Stimulated activated CD8-positive, alpha-beta memory T cell treated with anti-CD3 and anti-CD28 coated beads, Interleukin-7, amount 100 ng/mL, for 4 hours (primary cell): ENCODE measurements around the gene ICAM1.
"Not testable (repeated sequence)": the region's sequence is repeated elsewhere in the genome, so short reads cannot be mapped to it uniquely, and the experiment has no call there.

ENCODE experiments used
- DNase-seq, 2 donors: peaks; one replicate each; pipeline ENCODE4 v3.0.0-alpha.2; 2020; ENCODE audit warnings: low read depth in 2 of 2

Gene ICAM1

DNA sequence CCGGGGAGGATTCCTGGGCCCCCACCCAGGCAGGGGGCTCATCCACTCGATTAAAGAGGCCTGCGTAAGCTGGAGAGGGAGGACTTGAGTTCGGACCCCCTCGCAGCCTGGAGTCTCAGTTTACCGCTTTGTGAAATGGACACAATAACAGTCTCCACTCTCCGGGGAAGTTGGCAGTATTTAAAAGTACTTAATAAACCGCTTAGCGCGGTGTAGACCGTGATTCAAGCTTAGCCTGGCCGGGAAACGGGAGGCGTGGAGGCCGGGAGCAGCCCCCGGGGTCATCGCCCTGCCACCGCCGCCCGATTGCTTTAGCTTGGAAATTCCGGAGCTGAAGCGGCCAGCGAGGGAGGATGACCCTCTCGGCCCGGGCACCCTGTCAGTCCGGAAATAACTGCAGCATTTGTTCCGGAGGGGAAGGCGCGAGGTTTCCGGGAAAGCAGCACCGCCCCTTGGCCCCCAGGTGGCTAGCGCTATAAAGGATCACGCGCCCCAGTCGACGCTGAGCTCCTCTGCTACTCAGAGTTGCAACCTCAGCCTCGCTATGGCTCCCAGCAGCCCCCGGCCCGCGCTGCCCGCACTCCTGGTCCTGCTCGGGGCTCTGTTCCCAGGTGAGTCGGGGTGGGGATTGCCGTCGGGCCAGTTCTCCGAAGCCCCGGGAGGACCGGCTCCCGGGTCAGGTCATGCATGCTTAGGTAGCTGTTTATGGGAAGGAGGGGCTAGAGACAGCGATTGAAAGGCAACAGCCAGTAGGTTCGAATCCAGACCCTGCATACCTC lies at the start of gene ICAM1:
ICAM1 (plus strand) TSS at position 505 of the 779 bp plus-strand sequence; CDS start at position 545, 40 bp downstream.
- DNase-seq, result peak; percentile 65 to 74

- no peak for DNase-seq
These were observed 48.6 kb upstream of the ICAM1 start for GRCh38 chr19:10222201-10222890.

DNA sequence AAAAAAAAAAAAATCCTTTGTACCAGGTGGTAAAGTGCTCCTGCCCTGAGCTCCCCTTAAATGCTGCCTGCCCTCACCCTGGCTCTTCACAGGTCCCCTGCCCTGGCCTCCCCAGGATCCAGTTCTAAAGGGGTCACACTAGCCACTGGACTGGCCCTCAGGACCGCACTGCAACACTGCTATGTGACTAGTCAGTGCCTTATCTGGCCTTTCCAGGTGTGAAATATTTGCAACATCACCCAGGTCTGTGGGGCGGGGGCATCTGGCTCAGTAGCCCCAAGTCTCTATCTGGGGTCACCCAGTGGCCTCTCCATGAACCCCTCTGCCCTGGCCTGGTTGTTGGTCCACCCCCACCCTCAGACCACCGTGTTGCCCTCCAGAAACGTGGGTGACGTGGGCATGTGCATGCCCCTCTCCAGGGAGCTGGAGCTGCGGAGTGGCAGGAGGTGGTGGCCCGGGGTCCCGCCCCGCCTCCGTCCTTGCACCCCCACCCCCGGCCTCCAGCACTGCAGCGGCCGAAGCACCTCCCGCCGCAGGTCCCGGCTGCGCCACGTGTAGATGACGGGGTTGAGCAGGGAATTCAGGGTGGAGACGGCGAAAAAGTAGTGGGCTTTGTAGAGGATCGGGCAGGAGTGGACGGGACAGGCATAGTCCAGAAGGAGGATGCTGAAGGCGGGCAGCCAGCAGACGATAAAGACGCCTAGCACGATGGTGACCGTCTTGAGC lies 47.3 kb upstream of the ICAM1 start:
- DNase-seq, result no peak

- DNase-seq, result no peak
These were observed 46.6 kb upstream of the ICAM1 start for GRCh38 chr19:10224337-10224736.

- no peak for DNase-seq
These were observed 44.9 kb upstream of the ICAM1 start for GRCh38 chr19:10226021-10226375.

DNA sequence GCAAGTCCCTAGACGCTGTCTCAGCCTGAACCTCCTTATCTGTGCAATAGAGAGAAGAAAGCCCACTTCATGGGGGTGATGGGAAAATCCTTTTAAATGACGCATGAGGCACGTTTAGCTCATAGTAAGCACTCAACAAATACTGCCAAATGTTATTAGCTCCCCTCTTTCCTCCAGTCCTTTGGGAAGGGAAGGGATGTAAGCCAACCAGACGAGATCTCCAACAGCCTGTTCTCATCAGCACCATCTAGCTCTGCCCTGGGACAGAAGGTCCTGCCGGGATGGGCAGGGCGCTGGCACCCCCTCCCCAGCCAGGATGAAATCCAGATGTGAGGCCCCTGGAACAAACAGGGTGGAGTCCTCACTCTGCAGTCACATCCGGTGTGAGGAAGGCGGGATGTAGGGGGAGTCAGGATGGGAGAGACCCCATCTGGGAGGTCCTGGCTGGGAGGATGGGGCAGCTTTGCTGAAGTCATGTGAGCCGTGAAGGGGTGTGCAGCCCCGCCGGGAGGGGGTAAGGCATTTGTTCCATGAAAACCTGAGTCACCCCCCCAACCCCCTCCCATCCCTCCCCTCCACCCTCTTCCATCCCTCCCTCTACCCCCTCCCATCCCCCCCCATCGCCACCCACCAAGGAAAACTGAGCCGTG lies 44.4 kb upstream of the ICAM1 start:
- DNase-seq, result no peak

DNA sequence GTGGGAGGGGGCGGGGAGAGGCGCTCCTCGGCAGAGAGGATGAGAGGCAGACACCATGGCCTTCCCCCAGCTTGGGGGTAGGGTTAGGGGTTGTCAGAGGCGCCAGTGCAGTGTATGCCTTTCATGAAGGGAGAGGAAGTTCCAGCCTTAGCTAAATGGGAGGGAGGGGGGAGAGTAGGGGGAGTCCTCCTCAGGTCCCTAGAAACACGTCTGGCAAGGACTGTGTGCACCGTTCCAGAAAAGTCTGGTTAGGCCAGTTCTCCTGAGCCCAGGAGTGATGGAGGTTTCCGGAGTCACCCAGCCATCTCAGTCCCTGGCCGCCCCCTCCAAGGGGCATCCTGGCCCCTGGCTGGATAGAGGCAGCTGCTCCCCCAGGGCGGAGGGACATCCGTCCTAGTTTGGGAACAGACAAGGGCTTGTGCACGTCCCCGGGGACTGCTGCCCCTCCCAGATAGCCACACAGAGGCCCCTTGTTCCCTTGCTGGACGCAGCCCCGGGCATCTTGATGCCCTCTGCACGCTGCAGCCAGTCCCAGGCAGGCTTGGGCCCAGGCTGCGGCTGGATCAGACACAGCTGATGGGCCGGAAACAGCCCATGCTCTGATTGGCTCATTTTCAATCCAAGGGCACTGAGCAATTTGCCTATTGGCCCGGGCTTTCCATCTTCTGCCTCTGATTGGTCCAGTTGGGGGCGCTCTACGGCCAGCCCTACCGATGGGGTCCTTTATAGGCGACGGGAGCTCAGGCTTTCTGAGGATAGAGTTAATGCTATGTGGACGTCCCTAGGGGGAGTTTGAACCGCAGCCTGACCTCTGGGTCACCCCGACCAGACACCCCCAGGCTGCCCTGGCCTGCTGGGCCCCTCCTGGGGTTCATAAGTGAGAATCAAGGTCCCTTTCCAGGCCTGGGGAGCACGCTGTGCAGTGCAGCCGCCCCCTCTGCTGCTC lies 43.6 kb upstream of the ICAM1 start:
- DNase-seq, result no peak

DNA sequence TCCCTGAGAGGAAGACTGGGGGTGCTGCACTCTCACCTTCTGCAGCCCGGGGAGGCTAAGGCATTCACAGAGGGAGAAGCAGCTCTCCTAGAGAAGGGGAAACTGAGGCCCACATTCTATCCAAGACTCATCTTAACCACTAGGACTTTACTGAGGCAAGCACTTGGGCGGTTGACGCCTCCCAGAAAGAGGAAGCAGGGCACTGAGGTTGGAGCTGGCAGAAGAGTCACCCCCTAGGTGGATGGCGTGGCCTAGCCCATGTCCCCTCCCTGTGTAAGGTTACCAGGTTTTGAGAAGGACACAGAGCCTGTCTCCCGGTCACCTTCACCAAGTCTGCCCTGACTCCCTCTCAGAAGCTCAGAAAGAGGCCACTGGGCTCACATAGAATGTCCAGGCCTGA lies 42.5 kb upstream of the ICAM1 start:
- no peak for DNase-seq

DNA sequence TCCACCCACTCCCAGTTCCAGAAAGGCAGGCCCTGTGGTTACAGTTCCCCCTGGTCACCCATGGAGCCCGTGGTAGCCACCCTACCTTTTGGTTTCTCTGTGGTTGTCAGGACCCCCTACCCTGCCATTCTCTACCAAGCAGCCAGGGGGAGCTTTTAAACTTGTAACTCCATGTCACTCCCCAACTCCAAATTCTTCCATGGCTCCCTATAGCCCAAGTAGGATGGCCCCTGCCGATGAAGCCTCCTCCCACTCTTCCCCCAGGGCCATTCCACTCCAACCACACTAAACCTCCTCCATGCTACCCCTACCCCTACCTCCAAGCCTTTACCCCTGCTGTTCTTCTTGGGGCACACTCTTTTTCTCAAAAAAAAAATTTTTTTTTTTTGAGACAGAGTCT lies 42.0 kb upstream of the ICAM1 start:
- peak; percentile 10 for DNase-seq

- DNase-seq, result peak; percentile 70 to 80
These were observed 40.6 kb upstream of the ICAM1 start for GRCh38 chr19:10230173-10230860.

DNA sequence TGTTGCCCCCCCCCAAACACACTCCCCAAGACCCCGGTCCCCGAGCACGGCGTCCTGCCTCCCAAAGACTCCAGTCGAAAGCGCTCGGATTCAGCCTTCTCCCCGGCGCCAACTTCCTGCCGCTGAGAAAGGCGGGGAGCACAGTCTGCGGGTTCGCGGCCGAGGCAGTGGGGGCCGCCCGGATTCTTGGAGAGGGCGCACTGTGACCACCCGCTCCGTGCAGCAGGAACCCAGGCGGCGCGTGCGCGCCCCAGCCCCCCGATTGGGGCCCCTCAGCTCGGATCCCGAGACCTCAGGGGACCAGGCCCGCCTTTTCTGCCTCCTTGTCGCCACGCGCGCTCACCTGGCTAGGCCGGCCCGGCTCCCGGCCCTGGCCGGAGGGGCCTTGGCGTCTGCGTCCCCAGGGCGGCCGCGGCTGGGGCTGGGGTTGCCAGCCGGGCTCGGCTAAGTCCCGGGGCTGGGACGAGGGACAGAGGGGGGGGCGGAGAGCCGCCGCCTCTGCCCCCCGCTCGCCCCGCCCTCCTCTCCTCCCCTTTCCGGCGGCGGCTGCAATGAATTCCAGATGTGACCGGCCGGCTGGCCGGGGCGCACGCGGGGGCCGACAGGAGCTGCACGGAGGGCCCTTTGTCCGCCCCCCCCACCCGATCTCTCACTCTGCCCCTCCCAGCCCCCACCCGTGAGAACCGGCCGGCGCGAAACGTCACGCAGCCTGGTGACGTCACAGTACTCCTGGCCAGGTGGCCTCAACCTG lies 39.9 kb upstream of the ICAM1 start, which contains the start of gene S1PR2:
S1PR2 (minus strand) TSS at position 471 of the 751 bp plus-strand sequence. CDS start 6,426 bp downstream, outside the sequence.
- peak; percentile 58 to 64 for DNase-seq

- DNase-seq, result no peak
These were observed 39.2 kb upstream of the ICAM1 start for GRCh38 chr19:10231612-10232228.

GRCh38 chr19:10233946-10234345 lies 37.0 kb upstream of the ICAM1 start:
- DNase-seq, result no peak

GRCh38 chr19:10235003-10235402 lies 35.9 kb upstream of the ICAM1 start:
- no peak for DNase-seq

DNA sequence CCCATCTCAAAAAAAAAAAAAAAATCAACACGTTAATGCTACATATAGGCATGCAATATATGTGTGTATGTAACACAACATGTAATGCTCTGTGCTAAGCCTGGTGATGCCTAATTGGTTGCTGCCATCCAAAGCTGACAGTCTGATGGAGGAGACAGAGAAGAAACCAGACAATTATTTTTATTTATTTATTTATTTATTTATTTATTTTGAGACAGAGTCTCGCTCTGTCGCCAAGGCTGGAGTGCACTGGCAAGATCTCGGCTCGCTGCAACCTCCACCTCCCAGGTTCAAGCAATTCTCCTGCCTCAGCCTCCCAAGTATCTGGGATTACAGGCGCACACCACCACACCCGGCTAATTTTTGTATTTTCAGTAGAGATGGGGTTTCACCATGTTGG lies 35.5 kb upstream of the ICAM1 start:
- not testable (repeated sequence) for DNase-seq

DNA sequence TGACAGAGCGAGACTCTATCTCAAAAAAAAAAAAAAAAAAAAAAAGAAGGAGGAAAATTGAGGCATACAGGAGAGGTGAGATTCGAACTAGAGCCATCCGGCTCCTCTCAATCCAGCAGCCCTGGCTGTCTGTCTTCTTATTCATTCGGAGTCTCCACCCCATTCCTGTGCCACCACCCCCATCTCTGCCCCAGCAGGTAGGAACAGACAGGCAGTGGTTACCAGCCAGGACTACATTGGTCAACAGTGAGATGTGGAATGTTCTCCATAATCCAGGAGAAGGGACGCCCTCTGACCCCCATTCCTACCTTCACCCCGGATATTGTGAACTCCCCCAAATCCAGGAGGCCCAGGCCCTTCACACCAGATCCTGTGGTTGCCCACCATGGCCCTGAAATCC lies 33.2 kb upstream of the ICAM1 start:
- no peak for DNase-seq

- DNase-seq, result no peak
These were observed 32.6 kb upstream of the ICAM1 start for GRCh38 chr19:10238172-10238783.

DNA sequence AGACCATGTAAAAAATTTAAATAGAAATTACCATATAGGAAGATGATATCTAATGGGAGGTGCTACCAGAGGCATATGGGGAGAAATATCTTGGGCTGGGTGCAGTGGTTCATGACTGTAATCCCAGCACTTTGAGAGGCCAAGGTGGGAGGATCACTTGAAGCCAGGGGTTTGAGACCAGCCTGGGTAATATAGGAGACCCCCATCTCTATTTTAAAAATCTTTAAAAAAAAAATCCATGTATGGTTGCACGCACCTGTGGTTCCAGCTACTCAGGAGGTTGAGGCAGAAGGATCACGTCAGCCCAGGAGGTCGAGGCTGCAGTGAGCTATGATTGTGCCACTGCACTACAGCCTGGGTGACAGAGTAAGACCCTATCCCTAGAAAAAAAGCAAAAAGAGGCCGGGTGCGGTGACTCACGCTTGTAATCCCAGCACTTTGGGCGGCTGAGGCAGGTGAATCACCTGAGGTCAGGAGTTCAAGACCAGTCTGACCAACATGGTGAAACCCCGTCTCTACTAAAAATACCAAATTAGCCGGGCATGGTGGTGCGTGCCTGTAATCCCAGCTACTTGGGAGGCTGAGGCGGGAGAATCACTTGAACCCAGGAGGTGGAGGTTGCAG lies 29.0 kb upstream of the ICAM1 start:
- not testable (repeated sequence) for DNase-seq
